Measurements from ENCODE around the gene PTPRM. TPM values are rescaled to one million over a fixed set of nuclear protein-coding genes. Genes with fewer than 3 reads are reported as not detected.

The PTPRM gene
- total RNA-seq, 1 experiment from 2014 or later, result 6.2 TPM

DNA sequence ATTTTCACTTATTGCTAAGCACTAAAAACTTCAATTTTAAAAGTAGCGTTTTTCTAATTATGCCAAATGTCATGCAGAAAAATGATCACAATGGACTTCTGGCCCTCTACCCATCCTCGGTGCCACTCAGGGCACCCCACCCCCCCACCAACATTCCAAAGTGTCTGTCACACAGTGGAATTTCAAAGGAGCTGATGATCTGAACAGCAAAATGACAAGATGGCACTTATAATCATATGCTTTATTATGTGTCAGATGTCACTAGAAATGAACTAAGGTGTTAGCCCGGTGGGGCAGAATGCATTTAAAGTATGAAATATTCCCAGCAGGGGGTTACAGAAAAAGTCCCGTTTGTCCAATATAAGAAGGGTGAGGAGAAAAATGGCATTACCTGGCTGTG is 681.5 kb downstream of the PTPRM start:
- no peak overlapping the region for H3K56ac ChIP-seq (ENCODE audit: insufficient read length, low read depth, low read length)
- H3K27me3 Mint-ChIP-seq (ENCODE audit: low read depth), result no peaks in the 10 kb centered on the region
- H3K27ac Mint-ChIP-seq, result 0 out of 7 replicates have a peak overlapping the region, but pooled peaks of 1 of the 3 experiments have one; percentile 27
- H4K8ac ChIP-seq (replicated peaks; ENCODE audit: insufficient read length, low read depth, low read length), result no peak overlapping the region
- H2BK12ac ChIP-seq (ENCODE audit: insufficient read length, low read depth, low read length), result no peak overlapping the region
- H3K4me1 Mint-ChIP-seq, result peaks cover 49 to 52% of the 10 kb centered on the region in 2 experiments
- H2BK5ac ChIP-seq (ENCODE audit: insufficient read length, low read length), result no peak overlapping the region
- H3K23me2 ChIP-seq (ENCODE audit: insufficient read length, low read depth, low read length, poor library complexity, severe bottlenecking), result no peaks in the 10 kb centered on the region
- H3K9me3 ChIP-seq (ENCODE audit: control insufficient read depth, low read depth, low read length), result no peaks in the 10 kb centered on the region
- H3T11ph ChIP-seq (ENCODE audit: low read length), result no peak overlapping the region
- peaks cover 8% of the 10 kb centered on the region; the same call in 1 of the 2 replicates for H3K4me1 ChIP-seq (ENCODE audit: insufficient read depth, low read length)
- no peak for DNase-seq
- H2AK5ac ChIP-seq (ENCODE audit: insufficient read length, low read length), result no peak overlapping the region
- no peak overlapping the region for H3K27ac ChIP-seq (ENCODE audit: insufficient read length, low read depth, low read length)
- no peak overlapping the region for H3K23ac ChIP-seq (ENCODE audit: insufficient read length, low read depth, low read length)
- no peaks in the 10 kb centered on the region; a peak in 1 of 5 replicates for H3K9me3 Mint-ChIP-seq
- no peak overlapping the region for H3K14ac ChIP-seq (ENCODE audit: insufficient read depth, low read length)
- H3K79me2 ChIP-seq (ENCODE audit: insufficient read depth, low read length), result no peaks in the 10 kb centered on the region
- TF ChIP-seq CTCF (conservative IDR thresholded peaks at IDR 0.05), result no peak
- no peak overlapping the region for H2BK20ac ChIP-seq (ENCODE audit: low read depth, low read length, poor library complexity, severe bottlenecking)
- H4K91ac ChIP-seq (ENCODE audit: insufficient read length, low read depth, low read length), result no peak overlapping the region
- H2AFZ ChIP-seq (ENCODE audit: low read length), result no peak overlapping the region
- no peak overlapping the region for H4K5ac ChIP-seq (ENCODE audit: insufficient read length, low read depth, low read length)
- H4K20me1 ChIP-seq (ENCODE audit: control insufficient read depth, insufficient read depth, insufficient read length), result no peaks in the 10 kb centered on the region
- no peaks in the 10 kb centered on the region for H3K36me3 Mint-ChIP-seq (ENCODE audit: insufficient read depth in 1 of 3, low read depth in 3 of 3)
- no peak overlapping the region for H2BK15ac ChIP-seq (ENCODE audit: low read depth, low read length)
- WGBS (ENCODE audit: extremely low coverage, insufficient read length, low lambda C conversion rate), result no CpG with 5 or more reads among the region's 4 CpGs
- H3K79me1 ChIP-seq (ENCODE audit: insufficient read depth, low read depth, low read length, poor library complexity, severe bottlenecking), result no peaks in the 10 kb centered on the region
- H3K18ac ChIP-seq (ENCODE audit: insufficient read length, low read depth, low read length), result no peak overlapping the region
- no peak overlapping the region for H3K4me2 ChIP-seq (ENCODE audit: insufficient read depth, insufficient read length, low read length)
- H3K27me3 ChIP-seq (ENCODE audit: insufficient read depth, low read length), result no peaks in the 10 kb centered on the region
- H3K9ac ChIP-seq (ENCODE audit: extremely low read depth, insufficient read length, low read length), result no peak overlapping the region
- H3K4me3 Mint-ChIP-seq, result no peak overlapping the region
- H2BK120ac ChIP-seq (ENCODE audit: low read depth, low read length, poor library complexity, severe bottlenecking), result no peak overlapping the region
- H3K4ac ChIP-seq (ENCODE audit: low read depth, low read length), result no peak overlapping the region
